H9 (cell line): ENCODE measurements around the gene CGGBP1. TPM values are rescaled to one million over a fixed set of nuclear protein-coding genes. Genes with fewer than 3 reads are reported as not detected.

ENCODE experiments used
- DNase-seq: peaks from one replicate; pipeline ENCODE4 v3.0.0-alpha.2; 2017
- H2AFZ ChIP-seq: one replicate; pipeline ENCODE4 v1.6.1; 2013; ENCODE audit warnings: mild to moderate bottlenecking, low read length, control low read depth, moderate library complexity
- H2AK5ac ChIP-seq: 2 replicates; pipeline ENCODE4 v1.6.1; 2013; ENCODE audit warnings: low read length, control low read depth, mixed read lengths; ENCODE audit not compliant: insufficient read length
- H2BK120ac ChIP-seq: one replicate; pipeline ENCODE4 v1.6.1; 2013; ENCODE audit warnings: low read depth, mild to moderate bottlenecking, low read length, control low read depth, inconsistent platforms; ENCODE audit not compliant: poor library complexity, severe bottlenecking
- H2BK12ac ChIP-seq: 2 replicates; pipeline ENCODE4 v1.6.1; 2013; ENCODE audit warnings: low read length, control low read depth, mixed read lengths, low read depth; ENCODE audit not compliant: insufficient read length
- H2BK15ac ChIP-seq: 2 replicates; pipeline ENCODE4 v1.6.1; 2013; ENCODE audit warnings: low read depth, low read length, control low read depth
- H2BK20ac ChIP-seq: one replicate; pipeline ENCODE4 v1.6.1; 2013; ENCODE audit warnings: low read depth, mild to moderate bottlenecking, low read length, control low read depth, inconsistent platforms; ENCODE audit not compliant: poor library complexity, severe bottlenecking
- H2BK5ac ChIP-seq: 2 replicates; pipeline ENCODE4 v1.6.1; 2013; ENCODE audit warnings: low read length, control low read depth, mixed read lengths; ENCODE audit not compliant: insufficient read length
- H3K14ac ChIP-seq: 2 replicates; pipeline ENCODE4 v1.6.1; 2013; ENCODE audit warnings: low read length, control low read depth; ENCODE audit not compliant: insufficient read depth
- H3K18ac ChIP-seq: 2 replicates; pipeline ENCODE4 v1.6.1; 2013; ENCODE audit warnings: low read depth, mild to moderate bottlenecking, mixed read lengths, low read length, control low read depth; ENCODE audit not compliant: insufficient read length
- H3K23ac ChIP-seq: 2 replicates; pipeline ENCODE4 v1.6.1; 2013; ENCODE audit warnings: low read length, control low read depth, mixed read lengths, low read depth; ENCODE audit not compliant: insufficient read length
- H3K23me2 ChIP-seq: 2 replicates; pipeline ENCODE4 v1.6.1; 2013; ENCODE audit warnings: low read depth, mild to moderate bottlenecking, mixed read lengths, low read length, control low read depth; ENCODE audit not compliant: insufficient read length, poor library complexity, severe bottlenecking
- H3K27ac ChIP-seq: 2 replicates; pipeline ENCODE4 v1.5.1; 2013; ENCODE audit warnings: low read length, control low read depth, mixed read lengths, low read depth; ENCODE audit not compliant: insufficient read length
- H3K27me3 ChIP-seq: 2 replicates; pipeline ENCODE4 v1.6.1; 2013; ENCODE audit warnings: low read length, control low read depth, inconsistent platforms; ENCODE audit not compliant: insufficient read depth
- H3K4ac ChIP-seq: 2 replicates; pipeline ENCODE4 v1.6.1; 2013; ENCODE audit warnings: low read depth, mild to moderate bottlenecking, control low read depth, inconsistent platforms, low read length, moderate library complexity
- H3K4me1 ChIP-seq: 2 replicates; pipeline ENCODE4 v1.6.1; 2013; ENCODE audit warnings: low read length, control low read depth, inconsistent platforms; ENCODE audit not compliant: insufficient read depth
- H3K4me2 ChIP-seq: 2 replicates; pipeline ENCODE4 v1.6.1; 2013; ENCODE audit warnings: low read length, control low read depth, mixed read lengths; ENCODE audit not compliant: insufficient read length, insufficient read depth
- H3K56ac ChIP-seq: 2 replicates; pipeline ENCODE4 v1.6.1; 2013; ENCODE audit warnings: low read depth, mild to moderate bottlenecking, mixed read lengths, low read length, control low read depth; ENCODE audit not compliant: insufficient read length
- H3K79me1 ChIP-seq: 2 replicates; pipeline ENCODE4 v1.6.1; 2013; ENCODE audit warnings: low read depth, mild to moderate bottlenecking, moderate library complexity, low read length, control low read depth, inconsistent platforms; ENCODE audit not compliant: insufficient read depth, poor library complexity, severe bottlenecking
- H3K79me2 ChIP-seq: 2 replicates; pipeline ENCODE4 v1.6.1; 2013; ENCODE audit warnings: low read length, control low read depth, inconsistent platforms; ENCODE audit not compliant: insufficient read depth
- H3K9ac ChIP-seq: 2 replicates; pipeline ENCODE4 v1.6.1; 2013; ENCODE audit warnings: low read length, control low read depth, mixed read lengths; ENCODE audit not compliant: insufficient read length; ENCODE audit errors: extremely low read depth
- H3K9me3 ChIP-seq: one replicate; pipeline ENCODE4 v1.6.1; 2013; ENCODE audit warnings: low read depth, low read length, inconsistent platforms; ENCODE audit not compliant: control insufficient read depth
- H3T11ph ChIP-seq: one replicate; pipeline ENCODE4 v1.6.1; 2013; ENCODE audit warnings: mild to moderate bottlenecking, low read length, control low read depth, inconsistent platforms
- H4K20me1 ChIP-seq: one replicate; pipeline ENCODE4 v1.6.1; 2013; ENCODE audit not compliant: control insufficient read depth, insufficient read length, insufficient read depth
- H4K5ac ChIP-seq: 2 replicates; pipeline ENCODE4 v1.6.1; 2013; ENCODE audit warnings: low read depth, mild to moderate bottlenecking, mixed read lengths, low read length, control low read depth; ENCODE audit not compliant: insufficient read length
- H4K8ac ChIP-seq: replicated peaks from 2 replicates; pipeline ENCODE4 v1.6.1; 2013; ENCODE audit warnings: low read length, control low read depth, mixed read lengths, low read depth; ENCODE audit not compliant: insufficient read length
- H4K91ac ChIP-seq: 2 replicates; pipeline ENCODE4 v1.6.1; 2013; ENCODE audit warnings: low read depth, mild to moderate bottlenecking, moderate library complexity, mixed read lengths, low read length, control low read depth; ENCODE audit not compliant: insufficient read length
- H3K27ac Mint-ChIP-seq, 3 experiments: 2 replicates in 2 of 3; 3 replicates in 1 of 3; pipeline ENCODE4 v1.8.0; 2020 to 2021; ENCODE audit warnings: mixed read lengths in 3 of 3, mild to moderate bottlenecking in 1 of 3, moderate library complexity in 1 of 3
- H3K27me3 Mint-ChIP-seq: 2 replicates; pipeline ENCODE4 v1.8.0; 2021; ENCODE audit warnings: low read depth, mild to moderate bottlenecking, moderate library complexity, mixed read lengths
- H3K36me3 Mint-ChIP-seq, 3 experiments: 2 replicates in 2 of 3; 3 replicates in 1 of 3; pipeline ENCODE4 v1.8.0; 2020 to 2021; ENCODE audit warnings: low read depth in 3 of 3, mixed read lengths in 3 of 3; ENCODE audit not compliant: insufficient read depth in 1 of 3
- H3K4me1 Mint-ChIP-seq, 2 experiments: 2 replicates each; pipeline ENCODE4 v1.8.0; 2020; ENCODE audit warnings: mixed read lengths in 2 of 2
- H3K4me3 Mint-ChIP-seq, 2 experiments: 2 replicates in 1 of 2; 3 replicates in 1 of 2; pipeline ENCODE4 v1.8.0; 2020 to 2021; ENCODE audit warnings: mild to moderate bottlenecking in 2 of 2, mixed read lengths in 2 of 2, moderate library complexity in 1 of 2
- H3K9me3 Mint-ChIP-seq, 2 experiments: 2 replicates in 1 of 2; 3 replicates in 1 of 2; pipeline ENCODE4 v1.8.0; 2020; ENCODE audit warnings: mild to moderate bottlenecking in 2 of 2, mixed read lengths in 2 of 2, moderate library complexity in 1 of 2
- CTCF ChIP-seq: fragments of 200-600 bp; sonication (generic); conservative IDR thresholded peaks from 3 replicates; pipeline ENCODE4 v1.8.0; 2021; ENCODE audit warnings: antibody characterized with exemption, mild to moderate bottlenecking
- WGBS: extraction: QIAGEN DNeasy Blood & Tissue Kit; methylation state at CpG from one replicate; pipeline ENCODE4 v1.1.7; 2013; ENCODE audit warnings: missing lambda C conversion rate, low lambda C conversion rate, mixed read lengths; ENCODE audit not compliant: insufficient read length; ENCODE audit errors: extremely low coverage; 5-methylcytosine and 5-hydroxymethylcytosine counted together
- total RNA-seq: library from RNA; stranded (reverse); gene quantifications from 2 replicates; pipeline ENCODE4 v1.2.1, GENCODE V29; 2021

CGGBP1 gene
- total RNA-seq, 1 experiment from 2014 or later = 75.0 TPM

- peaks cover 9 to 11% (median 11%) of the 10 kb centered on the region in 3 experiments; a peak in 6 of 7 replicates for H3K36me3 Mint-ChIP-seq
- Histone ChIP-seq H2AK5ac (no peak overlapping the region), H3K27ac (no peak overlapping the region), H3K18ac (no peak overlapping the region), H2BK20ac (no peak overlapping the region), H2BK12ac (no peak overlapping the region), H3K79me1 (no peaks in the 10 kb centered on the region), H4K20me1 (no peaks in the 10 kb centered on the region), H3T11ph (no peak overlapping the region), H3K4ac (no peak overlapping the region), H3K79me2 (no peaks in the 10 kb centered on the region), H2BK5ac (no peak overlapping the region), H3K56ac (no peak overlapping the region), H4K91ac (no peak overlapping the region), H3K4me2 (no peak overlapping the region), H3K27me3 (no peaks in the 10 kb centered on the region), H3K9me3 (no peaks in the 10 kb centered on the region), H3K14ac (no peak overlapping the region), H4K8ac (no peak overlapping the region), H2BK15ac (no peak overlapping the region), H2BK120ac (no peak overlapping the region), H3K9ac (no peak overlapping the region), H4K5ac (no peak overlapping the region), H2AFZ (no peak overlapping the region), H3K23ac (no peak overlapping the region), H3K23me2 (no peaks in the 10 kb centered on the region), H3K4me1 (no peaks in the 10 kb centered on the region)
- no peak for DNase-seq
- H3K4me1 Mint-ChIP-seq = peaks cover 0 to 5% of the 10 kb centered on the region in 2 experiments; a peak in 2 of 4 replicates
- H3K27me3 Mint-ChIP-seq = no peaks in the 10 kb centered on the region
- peaks cover 4 to 9% of the 10 kb centered on the region in 2 experiments for H3K9me3 Mint-ChIP-seq
- TF ChIP-seq CTCF = no peak
- WGBS = no CpG with 5 or more reads among the region's 3 CpGs
- no peak overlapping the region for H3K27ac Mint-ChIP-seq
- no peak overlapping the region for H3K4me3 Mint-ChIP-seq
Observed at GRCh38 chr3:88078932-88079331, 20.1 kb upstream of the CGGBP1 start.
